ENCODE measurements around the gene ZC3H18.

DNA sequence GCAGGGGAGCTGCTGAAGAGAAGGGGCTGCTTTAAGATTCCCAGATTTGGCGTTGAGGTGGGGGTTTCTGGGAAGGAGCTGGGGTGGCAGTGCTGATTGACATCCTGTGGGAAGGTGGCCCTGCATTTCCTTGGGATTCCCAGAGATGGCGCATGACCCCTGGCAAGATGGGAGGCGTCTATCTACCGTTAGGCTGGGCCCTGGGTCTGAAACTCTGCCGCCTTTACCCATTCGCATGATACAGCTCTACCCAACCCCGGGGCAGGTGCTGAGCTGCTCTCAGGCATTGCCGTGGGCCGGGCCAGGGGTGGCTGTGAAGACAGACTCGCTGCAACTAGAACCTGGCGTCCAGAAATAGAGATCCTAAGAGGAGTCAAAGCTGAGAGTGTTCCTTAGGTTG is 102.6 kb downstream of the ZC3H18 start:
- TF ChIP-seq, protein P1, sequence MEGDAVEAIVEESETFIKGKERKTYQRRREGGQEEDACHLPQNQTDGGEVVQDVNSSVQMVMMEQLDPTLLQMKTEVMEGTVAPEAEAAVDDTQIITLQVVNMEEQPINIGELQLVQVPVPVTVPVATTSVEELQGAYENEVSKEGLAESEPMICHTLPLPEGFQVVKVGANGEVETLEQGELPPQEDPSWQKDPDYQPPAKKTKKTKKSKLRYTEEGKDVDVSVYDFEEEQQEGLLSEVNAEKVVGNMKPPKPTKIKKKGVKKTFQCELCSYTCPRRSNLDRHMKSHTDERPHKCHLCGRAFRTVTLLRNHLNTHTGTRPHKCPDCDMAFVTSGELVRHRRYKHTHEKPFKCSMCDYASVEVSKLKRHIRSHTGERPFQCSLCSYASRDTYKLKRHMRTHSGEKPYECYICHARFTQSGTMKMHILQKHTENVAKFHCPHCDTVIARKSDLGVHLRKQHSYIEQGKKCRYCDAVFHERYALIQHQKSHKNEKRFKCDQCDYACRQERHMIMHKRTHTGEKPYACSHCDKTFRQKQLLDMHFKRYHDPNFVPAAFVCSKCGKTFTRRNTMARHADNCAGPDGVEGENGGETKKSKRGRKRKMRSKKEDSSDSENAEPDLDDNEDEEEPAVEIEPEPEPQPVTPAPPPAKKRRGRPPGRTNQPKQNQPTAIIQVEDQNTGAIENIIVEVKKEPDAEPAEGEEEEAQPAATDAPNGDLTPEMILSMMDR (IDR thresholded peaks at IDR 0.05), result no peak
- TF ChIP-seq POLR2A (IDR thresholded peaks at IDR 0.05) (no peak), POLR2AphosphoS5 (IDR thresholded peaks at IDR 0.05) (no peak)

Measured in breast epithelium (tissue), 3 donors.